Fibroblast of skin of right quadriceps (primary cell): ENCODE results near the gene SLC45A1.

ENCODE experiments used
- DNase-seq: peaks from one replicate; pipeline ENCODE4 v3.0.0-alpha.2; 2013

SLC45A1 gene

DNA sequence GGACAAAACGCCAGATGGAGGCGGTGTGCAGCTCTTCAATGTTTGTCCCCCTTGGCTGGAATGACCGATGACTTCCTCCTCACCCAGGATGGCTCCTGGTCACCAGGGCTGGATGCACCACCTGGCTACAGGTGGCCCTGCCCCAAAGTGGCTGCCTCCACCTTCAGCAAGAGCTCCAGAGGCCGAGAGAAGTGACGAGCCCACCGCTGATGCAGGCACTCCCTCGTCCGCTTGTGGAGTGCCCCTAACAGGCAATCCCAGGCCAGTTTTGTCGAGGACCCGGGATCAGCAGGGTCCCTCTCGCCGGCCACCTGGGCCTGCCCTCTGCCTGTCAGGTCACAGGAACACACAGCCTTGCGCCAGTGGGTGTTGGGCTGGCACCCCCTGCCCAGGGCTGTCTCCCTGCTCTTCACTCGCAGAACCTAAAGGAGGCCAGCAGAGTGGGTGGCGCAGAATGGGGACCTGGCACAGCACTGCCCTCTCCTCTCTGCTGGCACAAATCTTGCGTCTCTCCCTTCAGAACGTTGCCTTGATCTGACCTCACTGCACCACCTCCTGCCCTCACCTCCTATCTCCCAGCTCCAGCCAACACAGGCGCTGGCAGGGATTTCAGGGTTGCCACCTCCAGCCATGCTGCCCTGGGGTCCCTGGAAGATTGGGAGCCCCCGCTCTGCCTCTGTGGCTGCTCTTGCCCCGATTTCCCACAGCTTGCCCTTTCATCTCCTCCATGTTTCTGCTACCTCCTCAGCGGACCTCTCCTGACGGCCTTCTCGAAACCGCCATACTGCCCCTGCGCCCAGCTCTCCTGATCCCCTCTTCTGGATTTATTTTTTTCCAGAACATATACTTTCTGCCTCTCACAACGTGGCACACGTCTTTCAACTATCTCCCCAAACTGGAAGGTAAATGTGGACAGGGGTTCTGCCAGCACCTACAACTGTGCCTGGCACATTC lies 38.6 kb downstream of the SLC45A1 start:
- no peak for DNase-seq

DNA sequence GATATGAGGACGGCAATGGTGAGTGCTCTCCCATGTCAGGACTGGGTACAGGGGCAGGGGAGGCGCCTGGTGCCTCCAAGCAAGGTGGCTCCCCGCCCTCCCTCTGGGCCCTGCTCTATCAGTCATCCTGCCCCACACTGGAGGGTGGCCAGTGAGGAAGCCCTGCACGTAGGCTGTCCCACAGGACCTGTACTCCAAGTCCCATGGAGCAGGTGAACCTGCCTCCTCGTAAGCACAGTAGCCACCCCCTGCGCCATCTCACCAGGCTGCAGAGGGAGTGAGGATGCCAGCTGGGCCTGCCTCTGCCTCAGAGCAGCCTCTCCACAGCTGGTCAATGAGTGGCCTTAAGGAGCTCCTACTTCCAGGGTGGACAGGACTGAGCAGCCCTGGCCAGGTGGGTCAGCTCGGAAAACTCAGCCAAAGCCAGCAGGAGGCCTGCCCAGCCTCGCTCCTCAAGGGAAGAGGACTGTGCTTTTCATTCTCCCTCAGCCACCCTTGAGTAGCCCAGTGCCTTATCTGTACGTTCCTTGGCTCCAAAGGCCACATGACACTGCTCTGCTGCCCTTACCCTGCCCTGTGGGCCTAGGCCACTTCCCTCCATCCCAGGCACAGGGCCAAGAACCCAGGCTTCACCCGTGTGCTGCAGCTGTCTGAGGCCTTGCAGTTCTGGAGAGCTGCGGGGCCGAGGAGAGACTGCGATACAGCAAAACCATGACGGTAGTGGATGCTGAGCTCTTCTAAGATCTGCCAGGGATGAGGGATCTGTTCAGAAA lies 39.6 kb downstream of the SLC45A1 start:
- no peak for DNase-seq

DNA sequence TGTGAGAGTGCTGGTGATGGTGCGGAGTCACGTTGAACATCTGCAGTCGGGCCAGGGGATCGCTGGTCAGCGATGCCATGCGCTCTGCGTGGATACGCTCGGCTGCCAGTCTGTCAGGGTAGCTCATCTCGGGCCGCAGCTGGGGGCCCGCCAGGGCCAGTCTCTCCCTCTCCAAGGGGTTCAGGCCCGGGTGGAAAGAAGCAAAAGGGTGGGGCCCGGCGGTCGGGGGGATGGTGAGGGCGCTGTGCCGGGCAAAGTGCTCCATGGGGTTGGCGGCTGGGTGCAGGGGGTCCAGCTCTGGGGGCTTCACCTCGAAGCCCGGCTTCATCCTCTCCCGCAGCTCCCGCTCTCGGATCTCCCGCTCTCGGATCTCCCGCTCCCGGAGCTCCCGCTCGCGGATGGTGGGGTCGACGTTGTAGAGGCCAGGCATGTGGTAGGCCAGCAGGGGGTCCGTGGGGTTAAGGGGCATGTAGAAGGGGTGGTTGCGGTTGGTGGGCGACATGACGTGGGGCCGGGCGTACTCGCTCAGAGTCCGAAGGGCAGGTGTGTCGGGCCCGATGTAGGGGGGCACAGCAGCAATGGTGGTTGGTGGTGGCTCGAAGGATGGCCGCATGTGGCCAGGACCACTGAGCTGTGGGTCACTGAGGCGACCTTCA lies 40.5 kb downstream of the SLC45A1 start:
- no peak for DNase-seq

DNA sequence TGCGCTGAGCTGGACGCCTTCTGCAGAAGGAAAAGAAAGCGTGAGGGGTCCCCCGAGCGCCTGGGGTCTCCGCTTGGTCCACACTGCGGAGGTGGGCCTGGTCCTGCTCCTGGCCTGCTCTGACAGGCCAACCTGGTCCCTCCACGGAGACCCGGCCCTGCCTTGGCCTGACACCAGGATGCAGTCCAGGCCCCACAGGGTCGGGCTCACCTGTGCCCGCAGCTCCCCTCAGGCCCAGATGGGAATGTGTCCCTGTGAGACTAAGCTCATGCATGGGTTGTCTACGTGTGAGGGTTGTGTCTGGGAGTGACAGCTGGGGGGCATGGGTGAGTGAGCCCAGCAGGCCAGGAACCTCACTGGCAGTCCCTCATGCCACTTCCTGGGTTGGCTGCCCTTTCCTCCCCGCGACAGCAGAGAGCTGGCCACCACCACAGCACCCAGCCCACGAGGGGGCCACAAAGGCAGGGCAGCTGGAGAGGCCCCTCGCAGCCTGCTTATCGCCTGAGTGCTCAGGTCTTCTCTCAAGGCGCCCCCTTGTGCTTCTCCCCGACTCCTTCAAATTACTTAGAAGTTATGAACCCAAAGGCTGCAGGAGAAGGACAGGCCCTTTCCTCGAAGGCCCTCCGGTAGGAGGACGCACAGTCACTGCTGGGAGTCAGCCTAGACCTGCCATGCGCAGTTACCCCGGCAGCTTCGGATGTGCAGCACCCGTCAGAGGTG lies 41.1 kb downstream of the SLC45A1 start:
- no peak for DNase-seq

DNA sequence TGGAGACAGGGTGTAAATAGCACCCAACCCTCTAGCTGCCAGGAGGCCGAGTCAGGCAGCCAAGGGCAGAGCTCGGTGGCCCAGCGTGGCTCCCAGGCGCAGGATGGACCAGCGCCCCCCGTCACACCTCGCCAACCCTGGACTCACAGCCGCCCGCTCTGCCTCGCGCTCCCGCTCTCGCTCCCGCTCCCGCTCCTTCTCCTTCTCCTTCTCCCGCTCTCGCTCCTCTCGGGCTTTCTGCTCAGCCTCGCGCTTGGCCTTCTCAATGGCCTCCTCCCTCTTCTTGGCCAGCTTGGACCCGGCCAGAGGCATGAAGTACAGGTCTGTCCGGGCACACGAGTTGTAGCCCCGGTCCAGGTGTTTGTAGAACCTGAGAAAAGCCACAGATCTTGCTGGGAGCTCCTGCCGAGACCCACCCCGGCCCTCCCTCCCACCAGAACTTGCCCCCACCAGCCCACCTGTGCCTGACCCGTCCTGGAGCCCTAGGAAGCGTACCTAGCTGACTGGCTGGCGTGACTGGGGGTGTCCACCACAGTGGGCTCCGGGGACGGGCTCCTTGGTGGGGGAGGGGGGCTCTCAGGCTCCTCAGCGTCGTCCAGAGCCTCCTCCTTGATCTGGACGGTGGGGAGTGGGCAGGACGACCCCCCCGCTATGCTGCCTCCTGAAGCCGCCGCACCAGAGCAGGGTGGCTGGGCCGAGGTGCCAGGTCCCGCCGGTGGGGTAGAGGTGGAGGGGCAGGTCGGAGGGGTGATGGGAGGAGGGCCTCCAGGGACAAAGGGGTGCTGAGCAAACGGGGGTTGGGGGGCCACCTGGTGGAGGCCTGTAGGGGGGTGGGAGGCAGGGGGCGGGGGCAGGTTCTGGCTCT lies 41.9 kb downstream of the SLC45A1 start:
- DNase-seq = no peak

DNA sequence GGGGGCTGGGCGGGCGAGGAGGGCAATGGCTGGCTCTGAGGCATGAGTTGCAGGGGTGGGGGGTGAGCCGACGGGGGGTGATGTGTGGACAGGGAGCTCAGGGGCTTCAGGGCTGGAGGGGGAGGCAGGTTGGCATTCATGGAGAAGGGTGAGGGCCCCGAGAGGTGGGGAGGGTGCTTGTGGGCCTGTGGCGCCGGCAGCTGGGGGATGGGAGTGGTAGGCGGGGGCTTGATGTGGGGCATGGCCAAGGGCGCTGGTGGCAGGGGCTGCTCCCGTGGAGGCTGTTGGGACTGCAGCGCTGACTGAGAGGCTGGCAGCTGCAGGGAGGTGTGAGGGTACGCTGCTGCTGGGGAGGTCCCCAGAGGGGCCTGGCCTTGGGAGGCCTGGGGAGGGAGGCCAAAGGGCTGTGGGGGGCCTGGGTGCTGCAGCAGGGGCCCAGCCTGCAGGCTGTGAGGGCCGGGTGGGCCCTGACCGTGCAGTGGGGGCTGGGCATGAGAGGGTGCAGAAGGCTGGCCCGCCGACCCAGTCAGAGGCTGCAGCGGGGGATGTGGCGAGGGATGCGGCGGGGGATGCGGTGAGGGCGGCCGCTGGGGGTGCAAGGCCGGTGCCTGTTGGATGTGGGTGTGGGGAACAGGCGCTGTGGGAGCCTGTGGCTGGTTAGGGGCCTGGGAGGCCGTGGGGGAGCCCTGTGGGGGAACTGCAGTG lies 42.7 kb downstream of the SLC45A1 start:
- no peak for DNase-seq

DNA sequence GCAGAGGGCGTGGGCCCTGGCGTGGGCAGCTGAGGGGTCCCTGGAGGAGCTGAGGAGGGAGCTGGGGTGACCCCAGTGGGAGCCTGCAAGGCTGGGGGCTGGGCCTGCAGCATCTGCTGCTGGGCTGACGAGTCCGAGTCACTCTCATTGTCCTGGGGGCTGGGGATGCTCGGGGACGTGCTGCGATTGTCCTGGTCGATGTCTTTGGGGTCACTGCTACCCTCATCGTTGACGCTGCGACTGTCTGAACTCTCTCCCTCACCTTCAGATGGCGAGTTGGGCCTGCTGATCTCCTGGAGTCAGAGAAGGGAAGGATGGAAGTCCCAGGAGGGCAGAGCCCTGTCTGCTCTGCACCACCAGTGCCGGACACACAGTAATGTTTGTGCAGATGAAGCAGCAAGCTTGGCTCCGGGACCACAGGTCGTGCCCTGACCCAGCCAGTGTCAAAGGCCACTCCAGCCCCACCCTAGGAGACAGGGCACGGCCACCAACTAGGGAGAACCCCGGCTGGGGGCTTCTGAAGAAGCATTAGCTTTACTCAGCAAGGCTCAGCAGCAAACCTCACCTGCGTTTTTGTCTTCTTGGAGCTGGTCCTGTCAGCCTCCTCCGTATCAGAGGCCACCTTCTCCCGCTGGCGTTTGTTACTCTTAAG lies 43.4 kb downstream of the SLC45A1 start:
- DNase-seq = no peak

DNA sequence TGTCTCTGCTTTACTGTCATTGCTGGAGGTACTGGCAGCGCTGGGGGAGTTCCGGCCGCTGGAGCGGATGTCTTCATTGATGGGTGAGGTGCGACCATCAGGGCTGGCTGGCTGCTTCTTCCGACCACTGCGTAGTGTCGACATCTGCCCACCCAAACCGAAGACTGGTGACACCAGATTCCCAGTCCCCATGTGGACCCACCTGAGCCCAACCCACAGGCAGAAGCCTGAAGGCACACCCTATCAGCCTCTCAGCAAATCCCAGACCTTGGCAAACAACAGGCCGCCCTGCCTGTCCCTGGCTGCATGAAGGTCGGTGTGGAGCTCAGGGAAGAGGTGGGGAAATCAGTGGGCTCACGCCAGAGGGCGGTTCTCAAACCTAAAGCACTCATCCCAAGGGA lies 44.8 kb downstream of the SLC45A1 start:
- DNase-seq = no peak

DNA sequence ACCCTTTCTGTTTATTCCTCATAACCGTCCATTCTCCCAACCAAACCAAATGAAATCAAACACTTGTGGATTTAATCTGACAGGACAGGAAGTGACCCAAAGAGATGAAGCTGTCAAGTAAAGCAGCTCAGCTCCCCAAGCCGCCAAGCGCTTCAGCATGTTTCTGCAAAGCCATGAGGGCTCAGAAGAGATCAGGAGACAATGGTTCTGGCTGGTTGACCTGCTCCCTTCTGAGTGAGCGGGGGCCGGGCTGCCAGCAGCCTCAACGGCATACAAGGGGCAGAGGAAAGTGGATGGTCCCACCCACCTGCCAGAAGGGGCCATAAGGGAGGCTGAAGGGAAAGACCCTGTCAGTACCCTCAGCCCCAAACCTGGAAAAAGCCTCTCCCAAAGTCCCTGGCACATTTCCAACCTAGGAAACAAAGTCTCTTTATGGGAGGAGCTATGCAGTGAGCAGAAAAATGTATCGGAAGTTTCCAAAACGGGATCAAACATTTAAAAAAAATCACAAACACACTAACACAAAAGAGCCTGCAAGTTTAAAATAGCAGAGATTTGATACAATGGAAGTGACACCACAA lies 45.4 kb downstream of the SLC45A1 start:
- DNase-seq = no peak

DNA sequence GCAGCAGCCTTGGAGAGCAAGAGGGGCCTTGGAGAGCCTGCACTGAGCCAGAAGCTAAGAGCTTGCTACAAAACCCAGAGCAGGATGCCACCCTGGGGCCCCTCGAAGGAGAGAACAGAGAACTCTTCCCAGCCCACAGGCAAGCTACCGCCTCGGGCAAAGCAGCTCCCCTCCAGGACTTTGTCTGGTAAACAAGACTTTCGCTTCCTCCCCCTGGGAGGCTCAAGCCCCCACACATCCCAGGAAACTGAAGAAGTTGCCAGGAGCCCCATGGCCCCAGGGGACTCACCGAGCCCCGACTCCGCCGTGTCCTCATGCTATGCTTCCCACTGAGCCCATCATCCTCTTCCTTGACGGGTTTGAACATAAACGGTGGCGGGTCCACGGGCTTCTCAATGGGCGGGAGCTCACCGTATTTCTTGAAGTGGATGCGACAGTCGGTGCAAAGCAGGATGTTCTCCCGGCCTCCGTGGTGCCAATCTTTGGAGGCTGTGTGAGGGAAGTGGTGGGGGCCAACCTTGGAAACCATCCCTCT lies 45.9 kb downstream of the SLC45A1 start:
- no peak for DNase-seq

DNA sequence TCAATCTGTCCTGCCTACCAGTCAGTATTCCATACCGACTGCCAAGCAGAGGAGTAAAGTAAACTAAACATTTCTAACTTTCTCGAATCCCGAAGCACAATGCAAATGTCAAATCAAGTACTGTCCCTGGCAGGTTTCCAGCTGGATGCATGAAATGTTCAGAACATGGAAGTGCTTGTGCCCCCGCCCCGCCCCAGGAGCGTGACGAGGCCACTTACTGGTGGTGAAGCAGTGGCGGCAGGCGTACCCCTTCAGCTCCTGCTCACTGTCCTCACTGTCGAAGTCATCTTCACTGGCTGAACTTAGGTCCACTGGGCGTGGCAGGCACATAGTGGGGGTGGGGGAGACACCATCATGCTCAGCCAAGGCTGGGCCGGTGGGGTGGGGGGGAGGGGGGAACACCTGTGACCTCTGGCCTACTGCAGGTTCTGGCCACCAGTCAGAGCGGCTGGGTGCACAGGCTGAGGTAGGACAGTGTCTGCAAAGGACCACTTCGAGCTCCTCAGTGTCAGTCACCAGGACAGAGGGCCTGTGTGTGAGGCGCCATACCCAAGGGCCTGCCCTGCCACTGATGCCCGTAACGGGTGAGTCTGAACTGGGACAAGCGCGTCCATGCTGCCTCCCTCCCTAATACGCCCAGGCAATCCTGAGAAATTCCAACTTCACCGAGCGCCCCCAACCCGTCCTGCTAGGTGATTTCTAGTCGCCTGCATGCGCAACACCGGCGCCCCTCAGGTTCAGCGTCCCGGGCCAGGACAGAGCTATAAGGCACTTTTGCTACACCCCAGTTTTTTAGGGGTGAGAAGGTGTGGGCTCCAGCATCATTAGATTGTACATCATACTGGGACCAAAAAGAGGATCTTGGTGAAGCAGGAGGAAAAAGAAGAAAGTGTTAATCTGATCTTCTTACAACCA lies 46.9 kb downstream of the SLC45A1 start:
- no peak for DNase-seq

DNA sequence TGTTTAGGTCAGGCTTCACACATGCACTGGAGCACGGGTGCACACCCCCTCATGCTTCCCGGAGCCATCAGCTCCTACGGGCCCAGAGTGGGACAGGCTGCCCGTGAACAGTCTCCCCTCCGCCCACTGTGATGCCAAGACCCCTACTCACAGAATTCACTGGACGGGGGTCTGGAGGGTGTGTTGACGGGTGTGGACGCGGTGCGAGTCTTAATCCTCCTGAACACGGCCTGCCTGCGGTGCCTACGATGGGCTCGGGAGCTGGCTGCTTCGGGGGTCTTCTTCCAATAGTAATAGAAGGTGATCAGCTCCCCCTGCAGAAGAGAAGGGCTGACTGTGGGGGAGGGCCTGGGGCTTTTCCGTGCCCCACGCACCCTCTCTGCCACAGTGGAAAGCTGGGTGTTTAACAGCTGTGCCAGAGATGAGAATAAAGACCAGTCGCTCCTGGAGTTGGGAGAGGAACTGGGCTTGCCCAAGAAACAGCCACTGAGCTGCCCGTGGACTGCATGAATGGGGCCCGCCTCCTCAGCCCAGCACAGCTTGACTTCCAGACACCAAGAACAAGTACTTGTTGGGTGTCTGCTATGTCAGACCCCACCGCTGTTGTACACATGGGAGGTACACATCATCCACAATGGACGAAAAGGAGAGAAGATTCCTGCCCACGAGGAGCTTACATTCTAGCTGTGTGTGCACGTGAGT lies 47.9 kb downstream of the SLC45A1 start:
- DNase-seq = no peak

DNA sequence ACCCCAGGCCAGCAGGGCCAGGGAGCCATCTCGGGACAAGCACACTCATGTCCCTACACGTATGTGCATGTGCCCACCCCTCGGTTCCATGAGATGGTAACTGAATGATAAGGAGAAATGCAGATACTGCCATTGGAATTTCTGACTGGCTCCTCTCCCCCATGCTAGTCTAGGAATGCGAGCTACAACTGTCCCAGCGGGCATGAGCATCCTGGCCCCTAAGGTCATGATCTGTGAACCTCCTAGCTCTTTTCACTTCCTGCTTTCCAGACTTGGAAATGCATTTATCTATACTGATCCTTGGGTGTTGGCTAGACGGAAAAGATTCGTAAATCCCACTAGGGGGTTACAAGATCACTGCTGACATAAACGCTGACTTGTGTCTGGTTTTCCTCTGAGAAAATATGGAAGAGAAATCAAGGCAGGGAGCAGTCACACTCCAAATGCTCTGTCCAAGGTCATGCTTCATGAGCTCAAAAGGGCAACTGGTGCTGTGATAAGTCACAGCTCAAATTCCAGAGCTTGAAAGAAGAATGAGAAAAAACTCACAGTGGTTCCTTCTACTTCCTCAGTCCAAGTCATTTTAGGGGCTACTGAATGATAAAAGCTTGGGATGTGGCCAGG lies 49.8 kb downstream of the SLC45A1 start:
- DNase-seq = no peak

DNA sequence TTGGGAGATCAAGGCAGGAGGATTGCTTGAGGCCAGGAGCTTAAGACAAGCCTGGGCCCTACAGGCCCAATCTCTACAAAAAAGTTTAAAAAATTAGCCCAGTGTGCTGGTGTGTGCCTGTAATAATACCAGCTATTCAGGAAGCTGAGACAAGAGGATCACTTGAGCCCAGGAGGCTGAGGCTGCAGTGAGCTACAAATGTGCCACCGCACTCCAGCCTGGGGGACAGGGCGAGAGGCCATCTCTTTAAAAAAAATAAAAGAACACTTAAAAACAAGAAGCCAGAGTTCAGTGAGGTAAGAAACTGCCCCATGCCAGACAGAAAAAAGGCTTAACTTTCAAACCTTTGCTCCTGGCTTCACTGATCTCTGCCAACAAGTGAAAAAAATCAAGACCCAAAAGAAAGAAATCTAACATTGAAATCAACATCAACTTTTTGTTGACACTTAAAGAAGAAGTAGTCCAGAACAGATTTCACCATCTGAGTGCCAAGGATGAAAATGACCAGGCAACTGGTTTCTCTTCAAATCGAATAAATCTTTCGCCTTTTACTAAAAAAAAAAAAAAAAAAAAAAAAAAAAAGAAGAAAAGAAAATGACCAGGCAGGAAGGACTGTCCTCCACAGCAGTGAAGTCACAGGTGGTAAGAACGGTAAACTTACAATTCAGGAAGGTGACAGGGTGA lies 51.2 kb downstream of the SLC45A1 start:
- no peak for DNase-seq

DNA sequence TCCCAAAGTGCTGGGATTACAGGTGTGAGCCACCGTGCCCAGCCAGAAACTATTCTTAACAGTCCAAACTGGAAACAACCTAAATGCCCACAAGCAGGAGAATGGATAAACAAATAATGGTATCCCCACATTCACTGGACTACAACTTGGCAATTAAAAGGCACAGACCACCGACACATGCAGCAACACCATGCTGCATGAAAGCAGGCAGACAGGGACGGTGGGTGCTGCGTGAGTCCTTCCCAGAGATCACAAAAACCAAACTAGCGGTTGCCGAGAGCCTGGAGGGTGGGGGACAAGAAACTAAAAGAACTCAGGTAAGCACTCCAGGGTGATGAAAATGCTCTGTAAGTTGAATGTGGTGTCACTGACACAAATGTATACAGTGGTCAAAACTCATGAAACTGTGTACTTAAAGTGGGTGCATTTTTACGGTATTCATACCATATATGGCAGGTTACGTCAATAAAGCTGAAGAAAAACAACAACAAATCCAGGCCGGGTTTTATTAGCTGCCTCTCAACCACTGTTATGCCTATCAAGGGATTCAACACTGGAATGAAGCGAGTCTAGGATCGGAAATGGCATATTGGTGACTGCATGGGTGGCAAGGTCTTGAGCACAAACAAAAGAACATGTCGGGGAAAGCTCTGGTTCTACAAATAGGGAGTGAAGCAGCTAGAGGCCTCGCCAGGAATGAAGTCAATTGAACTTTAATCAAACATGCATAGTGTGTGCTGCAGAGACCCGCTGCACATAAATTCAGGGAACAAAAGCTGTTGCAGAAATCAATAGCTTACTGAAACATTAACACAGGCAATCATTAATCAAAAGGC lies 52.4 kb downstream of the SLC45A1 start:
- peak; percentile 65 for DNase-seq

DNA sequence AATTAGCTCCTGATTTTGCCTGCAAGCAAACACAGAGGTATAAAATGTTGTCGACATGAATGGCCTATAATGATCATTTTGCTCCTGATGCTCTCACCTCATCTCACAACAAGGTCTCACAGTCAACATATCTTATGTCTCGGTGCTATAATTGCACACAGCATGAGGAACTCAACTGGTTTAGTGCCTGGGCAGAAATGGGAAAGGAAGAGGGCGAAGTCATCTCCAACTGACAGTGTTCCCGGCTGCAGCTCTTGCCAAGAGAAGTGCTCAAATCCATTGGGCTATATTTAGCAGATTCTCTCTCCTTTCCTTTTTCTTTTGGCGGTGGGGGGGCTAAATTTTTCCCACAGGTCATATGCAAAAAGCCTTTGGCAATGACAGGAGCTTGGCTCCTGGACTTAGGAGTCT lies 53.0 kb downstream of the SLC45A1 start:
- DNase-seq = no peak
